ENCODE results near the gene PRRT1.

PRRT1 gene

DNA sequence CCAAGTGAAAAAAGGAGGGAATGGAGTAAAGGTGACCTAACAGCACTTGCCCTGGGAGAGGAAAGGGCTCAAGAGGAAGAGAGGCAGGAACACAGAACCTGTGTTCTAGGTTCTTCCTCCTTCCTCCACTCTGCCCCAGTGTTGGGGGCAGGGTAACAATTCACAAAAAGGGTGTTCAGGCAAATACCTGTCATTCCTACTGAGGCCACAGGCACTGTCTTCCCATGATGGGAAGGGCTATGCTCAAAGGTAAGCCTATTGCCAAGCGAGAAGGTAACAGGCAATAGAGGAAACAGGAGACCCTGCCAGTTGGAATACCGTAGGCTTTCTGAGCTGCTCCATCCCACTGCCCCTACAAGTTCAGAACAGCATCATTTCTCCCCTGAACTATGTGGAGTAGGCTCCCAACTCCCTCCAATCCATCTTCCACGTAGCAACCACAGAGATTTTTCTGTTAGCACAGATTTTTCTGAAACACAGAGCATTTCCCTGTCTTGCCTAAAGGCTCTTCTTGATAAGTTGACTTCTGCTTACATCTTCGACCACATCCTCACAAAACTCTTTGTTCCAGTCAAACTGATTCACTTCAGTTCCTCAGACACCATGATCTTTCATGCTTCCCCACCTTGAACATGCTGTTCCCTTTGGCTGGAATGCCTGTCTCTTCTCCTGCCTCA is 21.4 kb upstream of the PRRT1 start:
- no peak for DNase-seq

GRCh38 chr6:32171234-32171633 is 19.5 kb upstream of the PRRT1 start:
- no peak for DNase-seq

DNA sequence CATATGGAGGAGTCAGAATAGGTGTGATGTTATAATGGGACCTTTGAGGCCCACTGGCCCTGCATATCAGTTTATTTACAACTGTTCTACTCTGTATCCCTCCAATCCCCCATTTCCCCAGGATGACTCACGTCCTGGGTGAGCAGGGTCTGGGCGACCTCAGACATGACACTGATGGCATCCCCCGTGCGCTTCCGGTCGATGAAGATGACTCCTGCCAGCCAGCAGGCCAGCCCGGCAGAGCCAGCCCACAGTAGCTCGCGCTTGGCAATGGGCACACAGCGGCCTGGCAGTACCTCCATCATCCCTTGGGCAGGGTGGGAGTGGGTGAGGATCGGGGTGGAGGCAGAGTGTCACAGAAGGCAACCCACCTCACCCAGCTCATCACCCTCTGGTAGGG is 18.6 kb upstream of the PRRT1 start:
- DNase-seq = no peak

- DNase-seq = no peak
These were observed 17.3 kb upstream of the PRRT1 start for GRCh38 chr6:32168807-32169591.

DNA sequence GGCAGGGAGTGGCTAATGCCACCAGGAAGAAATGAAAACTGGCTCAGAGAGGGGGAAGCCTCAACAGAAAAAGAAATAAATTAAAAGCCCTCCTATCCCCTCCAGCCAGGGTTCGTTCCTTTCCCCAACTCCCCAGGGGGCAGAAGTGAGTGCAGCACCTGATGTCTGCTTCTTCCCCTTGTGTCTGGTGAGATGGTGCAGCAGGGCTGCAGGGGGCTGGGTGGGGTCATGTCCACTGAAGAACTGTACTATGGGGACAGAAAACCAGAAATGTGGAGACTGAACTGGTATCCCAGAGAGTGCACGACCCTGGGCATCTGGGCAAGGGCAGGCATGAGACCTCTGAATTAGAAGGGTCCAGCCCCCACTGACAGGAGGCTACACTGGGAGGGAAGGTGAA is 16.6 kb upstream of the PRRT1 start:
- DNase-seq = no peak

DNA sequence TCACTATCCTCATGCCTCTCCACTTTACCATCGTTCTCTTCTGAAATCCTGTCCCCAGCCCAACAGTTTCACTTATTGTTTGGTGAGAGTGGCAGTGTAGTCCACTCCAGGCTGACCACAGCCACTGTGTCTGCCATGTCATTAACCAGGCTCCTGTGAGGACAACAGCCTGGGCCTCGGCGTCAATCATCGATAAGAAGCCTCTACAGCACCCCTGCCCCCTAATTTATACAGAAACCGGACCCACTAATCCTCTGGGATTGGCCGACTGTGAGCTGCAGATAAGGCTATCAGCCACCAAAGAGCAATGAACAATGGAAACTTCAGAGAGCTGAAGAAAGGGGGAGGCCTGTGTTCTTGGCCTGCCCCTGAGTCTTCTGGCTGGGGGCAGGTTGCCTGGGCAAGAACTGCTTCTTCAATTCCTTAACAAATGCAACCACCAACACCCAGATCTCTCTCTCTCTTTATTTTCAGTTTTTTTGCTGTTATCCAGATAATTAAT is 16.1 kb upstream of the PRRT1 start:
- DNase-seq = no peak

DNA sequence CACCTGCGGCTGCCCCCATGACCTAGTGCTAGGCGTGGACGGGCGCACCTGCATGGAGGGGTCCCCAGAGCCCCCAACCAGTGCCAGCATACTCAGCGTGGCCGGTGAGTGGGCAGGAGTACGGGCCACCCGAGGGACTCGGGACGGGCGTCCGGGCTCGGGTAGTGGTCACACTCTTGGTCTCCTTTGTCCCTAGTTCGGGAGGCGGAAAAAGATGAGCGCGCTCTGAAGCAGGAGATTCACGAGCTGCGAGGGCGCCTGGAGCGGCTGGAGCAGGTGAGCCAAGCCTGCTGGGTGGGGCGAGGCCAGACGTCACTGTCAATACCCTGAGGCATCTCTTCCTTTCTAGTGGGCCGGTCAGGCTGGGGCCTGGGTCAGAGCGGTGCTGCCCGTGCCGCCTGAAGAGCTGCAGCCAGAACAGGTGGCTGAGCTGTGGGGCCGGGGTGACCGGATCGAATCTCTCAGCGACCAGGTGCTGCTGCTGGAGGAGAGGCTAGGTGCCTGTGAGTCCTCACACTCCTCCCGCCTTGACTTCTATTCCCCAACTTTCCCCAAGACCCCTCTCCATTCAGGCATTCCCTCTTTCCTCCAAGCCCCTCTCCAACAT is 15.5 kb upstream of the PRRT1 start:
- no peak for DNase-seq

- DNase-seq = no peak
These were observed 14.8 kb upstream of the PRRT1 start for GRCh38 chr6:32166411-32167061.

GRCh38 chr6:32164295-32164694 is 12.6 kb upstream of the PRRT1 start, which contains the start of gene EGFL8:
TSS of gene EGFL8 (plus strand) at chr6:32164595. CDS start at chr6:32166166, 1,571 bp downstream.
- no peak for DNase-seq

DNA sequence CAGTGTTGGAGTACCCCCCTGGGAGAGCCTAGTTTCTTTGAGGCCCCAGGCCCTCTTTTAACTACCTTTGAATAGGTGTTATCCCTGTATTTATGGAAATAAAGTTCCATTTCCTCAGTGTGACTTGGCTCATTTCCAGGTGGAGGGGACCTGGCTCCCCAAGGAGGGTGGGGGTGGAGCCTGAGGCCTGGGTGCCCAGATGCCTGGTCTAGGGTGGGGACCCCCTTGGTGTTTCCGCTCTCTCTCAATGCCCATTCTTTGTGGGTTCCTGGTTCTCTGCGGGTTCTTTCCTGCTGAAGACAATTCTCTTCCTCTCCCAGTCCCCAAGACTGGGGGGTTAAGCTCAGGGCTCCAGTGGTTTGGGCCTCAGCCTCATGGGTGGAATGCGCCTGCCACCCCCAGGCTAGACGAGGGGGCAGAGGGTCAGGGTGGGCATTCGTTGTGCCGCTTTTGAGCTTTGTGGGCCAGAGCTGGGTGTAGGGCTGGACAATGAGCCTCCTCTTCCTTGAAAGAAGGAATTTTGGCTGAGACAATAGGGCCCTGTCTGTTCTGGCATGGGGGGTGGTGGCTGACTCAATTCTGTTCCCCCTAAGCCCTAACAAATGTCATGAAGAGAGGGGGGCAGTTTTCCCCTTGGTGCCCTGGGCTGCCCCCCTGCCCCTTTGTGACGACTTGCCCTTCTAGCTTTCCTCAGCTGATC is 12.0 kb upstream of the PRRT1 start:
- no peak for DNase-seq

DNA sequence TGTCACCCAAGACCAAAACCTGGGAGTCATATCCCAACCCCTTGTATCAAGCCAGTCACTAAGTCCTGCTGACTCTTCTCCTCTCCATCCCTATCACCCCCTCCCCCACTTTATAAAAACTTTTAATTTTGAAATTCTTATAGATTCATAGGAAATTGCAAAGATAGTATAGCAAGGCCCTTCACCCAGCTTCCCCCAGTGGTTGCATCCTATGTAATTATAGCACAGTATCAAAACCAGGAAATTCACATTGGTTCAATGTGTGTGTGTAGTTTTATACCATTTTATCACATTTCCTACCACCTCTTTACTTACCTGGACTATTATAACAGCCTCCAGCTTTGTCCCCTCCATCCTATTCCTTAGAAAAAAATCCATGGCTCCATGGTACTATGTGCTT is 6.3 kb upstream of the PRRT1 start:
- no peak for DNase-seq

- no peak for DNase-seq
These were observed 5.2 kb upstream of the PRRT1 start for GRCh38 chr6:32156891-32157290.

- DNase-seq = peak; percentile 84
These were observed 2.9 kb upstream of the PRRT1 start for GRCh38 chr6:32154514-32155161.

DNA sequence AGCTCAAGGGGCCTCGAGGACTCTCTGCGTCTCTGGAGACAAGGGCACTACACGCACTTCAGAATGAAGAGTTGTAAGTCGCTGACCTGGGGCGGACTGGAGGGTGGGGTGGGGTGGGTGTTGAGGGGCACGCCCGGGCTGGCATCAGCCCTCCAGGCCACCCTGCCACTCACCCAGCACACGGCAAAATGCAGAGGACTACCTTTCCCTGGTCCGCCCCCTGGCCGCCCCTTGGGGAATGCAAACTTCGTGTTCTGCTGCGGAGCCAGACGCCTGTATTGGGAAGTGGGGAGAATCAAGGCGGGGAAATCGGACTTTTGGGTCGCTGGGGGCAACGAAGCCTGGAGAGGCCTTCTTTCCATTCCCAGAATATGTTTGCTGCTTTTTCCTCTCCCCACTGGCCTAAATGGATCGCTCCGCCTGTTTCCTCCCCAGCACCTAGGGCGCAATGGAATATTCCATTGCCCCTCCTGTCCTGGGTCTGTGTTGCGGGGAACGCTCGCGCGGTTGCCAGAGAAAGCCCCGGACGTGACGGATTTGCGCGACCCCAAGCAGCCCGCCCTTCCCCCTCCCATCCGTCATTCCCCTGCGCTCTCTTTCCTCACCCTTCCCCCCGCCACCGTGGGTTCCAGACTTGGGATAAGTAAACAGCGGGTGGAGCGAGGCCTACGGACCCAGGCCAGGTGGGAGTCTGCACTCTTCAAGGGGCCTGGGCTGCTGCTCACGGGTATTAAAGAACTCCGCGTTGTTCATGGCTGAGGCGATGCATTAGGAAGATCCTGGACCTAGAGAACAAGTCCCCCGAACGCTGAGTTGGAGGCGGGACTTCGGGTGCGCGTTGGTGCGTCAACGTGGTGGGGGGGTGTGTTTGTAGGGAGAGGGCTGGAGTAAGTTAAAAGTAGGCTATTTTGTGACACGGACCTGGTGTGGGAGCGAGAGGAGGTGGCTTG is 2.1 kb upstream of the PRRT1 start, which contains the start of gene PPT2:
Gene PPT2 (plus strand): TSS at position 578 of the 950 bp plus-strand sequence. CDS start 454 bp downstream, outside the sequence.
- DNase-seq = peak; percentile 97

DNA sequence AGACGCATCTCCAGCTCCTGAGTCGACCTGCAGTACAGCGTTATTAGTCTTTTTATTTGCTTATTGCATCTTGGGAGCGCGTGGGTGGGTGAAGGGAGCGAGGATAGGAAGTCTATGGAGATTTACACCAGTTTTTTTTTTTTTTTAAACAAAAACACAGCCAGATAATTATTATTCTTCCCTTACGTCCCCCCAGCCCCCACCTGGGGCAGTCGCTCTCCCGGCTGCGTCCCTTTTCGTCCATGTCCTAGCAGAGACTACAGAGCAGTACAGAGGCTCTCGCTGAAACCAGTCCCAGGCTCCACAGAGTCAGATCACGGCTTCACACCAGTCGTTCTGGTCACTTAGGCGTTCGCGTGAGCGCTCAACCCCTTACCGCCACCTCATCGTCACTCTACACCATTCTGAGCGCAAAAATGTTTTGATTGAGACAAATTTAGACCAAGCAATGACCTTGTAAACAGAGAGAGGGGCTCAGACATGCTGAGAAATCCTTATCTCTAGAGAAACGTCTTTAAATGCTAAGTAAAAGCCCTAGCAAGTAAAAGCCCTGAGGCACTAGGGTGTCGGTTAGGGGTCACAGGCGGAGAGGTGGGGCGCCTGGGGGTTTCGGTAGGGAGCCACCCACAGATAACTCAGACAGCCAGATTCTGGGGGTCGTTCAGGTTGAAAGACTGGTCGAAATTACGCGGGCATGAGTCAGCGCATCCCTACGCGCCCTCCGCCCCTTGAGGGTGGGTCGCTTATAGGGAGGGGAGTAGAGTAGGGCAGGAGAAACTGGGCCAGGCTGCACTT is 1.2 kb upstream of the PRRT1 start:
- DNase-seq = peak; percentile 81

GRCh38 chr6:32151181-32151862 is 417 bp downstream of the PRRT1 start:
- DNase-seq = peak; percentile 62

GRCh38 chr6:32149932-32150870 is 1.5 kb downstream of the PRRT1 start:
- DNase-seq = no peak

All from eye (tissue), 1 donor.